NCI-H1417 treated with DMSO at 0.1 percent for 48 hours (cell line): Measurements from ENCODE around the gene TP53.
"Not testable (repeated sequence)": the region's sequence is repeated elsewhere in the genome, so short reads cannot be mapped to it uniquely, and the experiment has no call there.

Experiments used
- DNase-seq: peaks from one replicate; lab custom pipeline; 2025; lab: John Stamatoyannopoulos, UW

Gene TP53

GRCh38 chr17:7674934-7675333 is 12.4 kb downstream of the TP53 start:
- DNase-seq = no peak

GRCh38 chr17:7673239-7673638 is 14.1 kb downstream of the TP53 start:
- DNase-seq = no peak

- DNase-seq = no peak
Observed at GRCh38 chr17:7668482-7668881, 18.8 kb downstream of the TP53 start.

GRCh38 chr17:7667656-7668406 is 19.5 kb downstream of the TP53 start:
- no peak for DNase-seq

- DNase-seq = no peak
Observed at GRCh38 chr17:7656958-7657609, 30.2 kb downstream of the TP53 start.

- DNase-seq = no peak
Observed at GRCh38 chr17:7655541-7655840, 31.8 kb downstream of the TP53 start.

- DNase-seq = no peak
Observed at GRCh38 chr17:7654832-7655540, 32.3 kb downstream of the TP53 start.

GRCh38 chr17:7652388-7653356 is 34.6 kb downstream of the TP53 start:
- DNase-seq = no peak

- no peak for DNase-seq
Observed at GRCh38 chr17:7651665-7652387, 35.5 kb downstream of the TP53 start.

GRCh38 chr17:7651097-7651664 is 36.1 kb downstream of the TP53 start:
- no peak for DNase-seq

GRCh38 chr17:7650509-7651096 is 36.7 kb downstream of the TP53 start, which contains the start of gene ATP1B2:
Gene ATP1B2, plus strand, starts transcription at chr17:7650926. Its CDS starts 593 bp downstream, at chr17:7651519.
- DNase-seq = no peak

- no peak for DNase-seq
Observed at GRCh38 chr17:7647018-7647417, 40.3 kb downstream of the TP53 start.

- DNase-seq = no peak
Observed at GRCh38 chr17:7646457-7646856, 40.8 kb downstream of the TP53 start.

GRCh38 chr17:7644775-7645174 is 42.5 kb downstream of the TP53 start:
- no peak for DNase-seq

- not testable (repeated sequence) for DNase-seq
Observed at GRCh38 chr17:7641635-7642034, 45.7 kb downstream of the TP53 start.

GRCh38 chr17:7640783-7641182 is 46.5 kb downstream of the TP53 start:
- no peak for DNase-seq

- no peak for DNase-seq
Observed at GRCh38 chr17:7636163-7636562, 51.1 kb downstream of the TP53 start.

- no peak for DNase-seq
Observed at GRCh38 chr17:7634384-7634783, 52.9 kb downstream of the TP53 start.

GRCh38 chr17:7633093-7633492 is 54.2 kb downstream of the TP53 start:
- no peak for DNase-seq

GRCh38 chr17:7632492-7632894 is 54.8 kb downstream of the TP53 start:
- no peak for DNase-seq
